Endothelial cell of umbilical vein (primary cell): ENCODE results near the gene METTL14. TPM values are rescaled to one million over a fixed set of nuclear protein-coding genes. Genes with fewer than 3 reads are reported as not detected.
"Not testable (repeated sequence)": the region's sequence is repeated elsewhere in the genome, so short reads cannot be mapped to it uniquely, and the experiment has no call there.

Source experiments
- BruUV-seq: library from RNA; stranded (reverse); fragments of 400-500 nt; replicated peaks from 2 replicates; lab custom pipeline; 2021; lab: Mats Ljungman, UMichigan
- CTCF ChIA-PET: fragments of 300-600, 350-600 bp; sonication (Branson Sonifier 250); formaldehyde crosslinking; loops from one replicate; lab custom pipeline; 2021; ENCODE audit warnings: antibody characterized with exemption, inconsistent platforms; lab: Charles Lee
- POLR2A ChIA-PET: fragments of 300-600, 350-600 bp; sonication (Branson Sonifier 250); formaldehyde crosslinking; loops from one replicate; lab custom pipeline; 2021; ENCODE audit warnings: antibody characterized with exemption, inconsistent platforms; lab: Charles Lee
- DNase-seq: peaks from one replicate; pipeline ENCODE4 v3.0.0-alpha.2; 2011; ENCODE audit warnings: low read depth, low spot score
- FAIRE-seq: peaks from 2 replicates; lab custom pipeline; 2011; peaks lifted over from hg19 to GRCh38; lab: Jason Lieb, UNC
- H2AFZ ChIP-seq: 2 replicates; pipeline ENCODE4 v1.6.0; 2012; ENCODE audit warnings: low read depth, low read length, control low read depth, inconsistent platforms
- H3K27ac ChIP-seq: 2 replicates; pipeline ENCODE4 v1.5.1; 2011; ENCODE audit warnings: low read depth, mild to moderate bottlenecking, control low read depth, low read length, moderate library complexity; ENCODE audit not compliant: insufficient read depth
- H3K27me3 ChIP-seq, 2 experiments: 2 replicates each; pipeline versions ENCODE4 v1.6.0 to v1.6.1; 2011; ENCODE audit warnings: low read length in 2 of 2, mixed read lengths in 1 of 2; ENCODE audit not compliant: control insufficient read depth in 2 of 2, insufficient read depth in 2 of 2
- H3K36me3 ChIP-seq, 2 experiments: 2 replicates in 1 of 2; 3 replicates in 1 of 2; pipeline ENCODE4 v1.5.1; 2011; ENCODE audit warnings: low read length in 2 of 2, mild to moderate bottlenecking in 1 of 2, moderate library complexity in 1 of 2; ENCODE audit not compliant: control insufficient read depth in 2 of 2, insufficient read depth in 2 of 2; ENCODE audit errors: extremely low read depth in 1 of 2
- H3K4me1 ChIP-seq: 3 replicates; pipeline ENCODE4 v1.5.1; 2011; ENCODE audit warnings: mild to moderate bottlenecking, low read length; ENCODE audit not compliant: control insufficient read depth, insufficient read depth; ENCODE audit errors: extremely low read depth
- H3K4me2 ChIP-seq: 2 replicates; pipeline ENCODE4 v1.6.1; 2011; ENCODE audit warnings: low read length, control low read depth, mixed read lengths; ENCODE audit not compliant: insufficient read depth
- H3K4me3 ChIP-seq, 3 experiments: fragments of 200-600 bp in 1 of 3; sonication (generic), shearing (Covaris generic) in 1 of 3; replicated peaks in 1 of 3; 2 replicates each; pipeline ENCODE4 v1.5.1; 2011 to 2016; ENCODE audit warnings: control low read depth in 3 of 3, low read length in 3 of 3, mild to moderate bottlenecking in 2 of 3, inconsistent platforms in 1 of 3, low read depth in 1 of 3, moderate library complexity in 1 of 3; ENCODE audit not compliant: insufficient read depth in 1 of 3
- H3K79me2 ChIP-seq: 2 replicates; pipeline ENCODE4 v1.6.0; 2012; ENCODE audit warnings: low read length, inconsistent platforms; ENCODE audit not compliant: control insufficient read depth, insufficient read depth
- H3K9ac ChIP-seq: replicated peaks from 2 replicates; pipeline ENCODE3; 2011; ENCODE audit warnings: low read length, control low read depth; ENCODE audit not compliant: insufficient read depth; ENCODE audit errors: extremely low read depth
- H3K9me1 ChIP-seq: replicated peaks from 3 replicates; pipeline ENCODE4 v1.6.0; 2011; ENCODE audit warnings: mild to moderate bottlenecking, low read length; ENCODE audit not compliant: control insufficient read depth, insufficient read depth; ENCODE audit errors: extremely low read depth
- H3K9me3 ChIP-seq: replicated peaks from 2 replicates; pipeline ENCODE4 v1.5.1; 2012; ENCODE audit warnings: low read length, inconsistent platforms; ENCODE audit not compliant: control insufficient read depth, insufficient read depth
- H4K20me1 ChIP-seq: replicated peaks from 2 replicates; pipeline ENCODE3; 2011; ENCODE audit warnings: mild to moderate bottlenecking, low read length; ENCODE audit not compliant: control insufficient read depth, insufficient read depth; ENCODE audit errors: extremely low read depth
- CTCF ChIP-seq, 2 donors: IDR thresholded peaks; 1 replicate in 1 of 2; 2 replicates in 1 of 2; pipeline ENCODE4 v1.5.1; 2011; ENCODE audit warnings: low read length in 2 of 2, mild to moderate bottlenecking in 2 of 2, moderate library complexity in 2 of 2, control low read depth in 1 of 2, inconsistent platforms in 1 of 2, low read depth in 1 of 2; ENCODE audit not compliant: insufficient read depth in 1 of 2; ENCODE audit errors: extremely low read depth in 1 of 2
- dilution Hi-C: fragments of 300-500 bp; cut with MboI; formaldehyde crosslinking; loops from one replicate; pipeline ENCODE4 v1.15.0; 2019; ENCODE audit warnings: low sequenced_read_pairs; ENCODE audit not compliant: extremely low pct_ligation_motif_present
- intact Hi-C: fragments of 100-400 bp; cut with micrococcal nuclease; formaldehyde crosslinking; loops from one replicate; pipeline ENCODE4 v1.10.0; 2022
- polyA plus RNA-seq, 4 experiments: library from polyadenylated mRNA; depleted of rRNA in 3 of 4; stranded (reverse) in 3 of 4; unstranded in 1 of 4; fragments of >200 nt; gene quantifications; 2 replicates each; pipeline versions ENCODE4 v1.2.1 to v1.2.3, GENCODE V29; 2011 to 2012; ENCODE audit warnings: missing spikeins in 1 of 4
- total RNA-seq: library from RNA; stranded (reverse); gene quantifications from 2 replicates; pipeline ENCODE4 v1.2.3, GENCODE V29; 2021

METTL14 gene
- total and polyA plus RNA-seq, 2 donors (not counting 3 experiments of a cell fraction or from before 2014, with no cell fraction given): 6.5 to 38.6 TPM

- H3K27ac ChIP-seq, H3K9me3 ChIP-seq, H3K36me3 ChIP-seq, H3K27me3 ChIP-seq, POLR2A ChIA-PET, H3K4me3 ChIP-seq, FAIRE-seq, H3K4me1 ChIP-seq, H3K9me1 ChIP-seq, H2AFZ ChIP-seq, H3K9ac ChIP-seq, H3K79me2 ChIP-seq, H4K20me1 ChIP-seq, dilution Hi-C loops, BruUV-seq, H3K4me2 ChIP-seq: not testable (repeated sequence)
- peak; percentile 25 for DNase-seq
- CTCF ChIA-PET: interaction anchor here (2.1 kb wide), 1 partner anchor 305 kb away, joined by 9 read pairs; no protein-coding TSS in a partner anchor
- peak; percentile 11 to 19 for TF ChIP-seq CTCF (IDR thresholded peaks at IDR 0.05; ENCODE audit: extremely low read depth in 1 of 2, insufficient read depth in 1 of 2, low read depth in 1 of 2, low read length in 2 of 2)
- intact Hi-C loops: loop anchor here (2.0 kb wide), 1 partner anchor 304 kb away; no protein-coding TSS in a partner anchor
Observed at GRCh38 chr4:118664665-118665064, 20.5 kb upstream of the METTL14 start.

- H3K9ac ChIP-seq, H3K9me3 ChIP-seq, H3K4me1 ChIP-seq, H3K27ac ChIP-seq, H2AFZ ChIP-seq, H3K9me1 ChIP-seq, H3K4me3 ChIP-seq, H3K79me2 ChIP-seq, intact Hi-C loops, dilution Hi-C loops, H3K36me3 ChIP-seq, H4K20me1 ChIP-seq, BruUV-seq, FAIRE-seq, H3K27me3 ChIP-seq, H3K4me2 ChIP-seq, CTCF ChIA-PET, POLR2A ChIA-PET: not testable (repeated sequence)
- peak; percentile 60 for DNase-seq
Observed at GRCh38 chr4:118669220-118669619, 16.0 kb upstream of the METTL14 start.

- dilution Hi-C loops, H4K20me1 ChIP-seq, CTCF ChIA-PET, H3K36me3 ChIP-seq, H2AFZ ChIP-seq, H3K27me3 ChIP-seq, intact Hi-C loops, H3K9ac ChIP-seq, H3K4me1 ChIP-seq, H3K4me3 ChIP-seq, POLR2A ChIA-PET, H3K79me2 ChIP-seq, H3K27ac ChIP-seq, FAIRE-seq, H3K9me3 ChIP-seq, BruUV-seq, DNase-seq, H3K4me2 ChIP-seq, H3K9me1 ChIP-seq: not testable (repeated sequence)
Observed at GRCh38 chr4:118670968-118671367, 14.2 kb upstream of the METTL14 start.
